H9 (cell line): ENCODE measurements around the gene HSFY1. TPM values are rescaled to one million over a fixed set of nuclear protein-coding genes. Genes with fewer than 3 reads are reported as not detected.
"Not testable (repeated sequence)": the region's sequence is repeated elsewhere in the genome, so short reads cannot be mapped to it uniquely, and the experiment has no call there.

Experiments
- DNase-seq: peaks from one replicate; pipeline ENCODE4 v3.0.0-alpha.2; 2017
- H2AFZ ChIP-seq: one replicate; pipeline ENCODE4 v1.6.1; 2013; ENCODE audit warnings: mild to moderate bottlenecking, low read length, control low read depth, moderate library complexity
- H2AK5ac ChIP-seq: 2 replicates; pipeline ENCODE4 v1.6.1; 2013; ENCODE audit warnings: low read length, control low read depth, mixed read lengths; ENCODE audit not compliant: insufficient read length
- H2BK120ac ChIP-seq: one replicate; pipeline ENCODE4 v1.6.1; 2013; ENCODE audit warnings: low read depth, mild to moderate bottlenecking, low read length, control low read depth, inconsistent platforms; ENCODE audit not compliant: poor library complexity, severe bottlenecking
- H2BK12ac ChIP-seq: 2 replicates; pipeline ENCODE4 v1.6.1; 2013; ENCODE audit warnings: low read length, control low read depth, mixed read lengths, low read depth; ENCODE audit not compliant: insufficient read length
- H2BK15ac ChIP-seq: 2 replicates; pipeline ENCODE4 v1.6.1; 2013; ENCODE audit warnings: low read depth, low read length, control low read depth
- H2BK20ac ChIP-seq: one replicate; pipeline ENCODE4 v1.6.1; 2013; ENCODE audit warnings: low read depth, mild to moderate bottlenecking, low read length, control low read depth, inconsistent platforms; ENCODE audit not compliant: poor library complexity, severe bottlenecking
- H2BK5ac ChIP-seq: 2 replicates; pipeline ENCODE4 v1.6.1; 2013; ENCODE audit warnings: low read length, control low read depth, mixed read lengths; ENCODE audit not compliant: insufficient read length
- H3K14ac ChIP-seq: 2 replicates; pipeline ENCODE4 v1.6.1; 2013; ENCODE audit warnings: low read length, control low read depth; ENCODE audit not compliant: insufficient read depth
- H3K18ac ChIP-seq: 2 replicates; pipeline ENCODE4 v1.6.1; 2013; ENCODE audit warnings: low read depth, mild to moderate bottlenecking, mixed read lengths, low read length, control low read depth; ENCODE audit not compliant: insufficient read length
- H3K23ac ChIP-seq: 2 replicates; pipeline ENCODE4 v1.6.1; 2013; ENCODE audit warnings: low read length, control low read depth, mixed read lengths, low read depth; ENCODE audit not compliant: insufficient read length
- H3K23me2 ChIP-seq: 2 replicates; pipeline ENCODE4 v1.6.1; 2013; ENCODE audit warnings: low read depth, mild to moderate bottlenecking, mixed read lengths, low read length, control low read depth; ENCODE audit not compliant: insufficient read length, poor library complexity, severe bottlenecking
- H3K27ac ChIP-seq: 2 replicates; pipeline ENCODE4 v1.5.1; 2013; ENCODE audit warnings: low read length, control low read depth, mixed read lengths, low read depth; ENCODE audit not compliant: insufficient read length
- H3K27me3 ChIP-seq: 2 replicates; pipeline ENCODE4 v1.6.1; 2013; ENCODE audit warnings: low read length, control low read depth, inconsistent platforms; ENCODE audit not compliant: insufficient read depth
- H3K4ac ChIP-seq: 2 replicates; pipeline ENCODE4 v1.6.1; 2013; ENCODE audit warnings: low read depth, mild to moderate bottlenecking, control low read depth, inconsistent platforms, low read length, moderate library complexity
- H3K4me1 ChIP-seq: 2 replicates; pipeline ENCODE4 v1.6.1; 2013; ENCODE audit warnings: low read length, control low read depth, inconsistent platforms; ENCODE audit not compliant: insufficient read depth
- H3K4me2 ChIP-seq: 2 replicates; pipeline ENCODE4 v1.6.1; 2013; ENCODE audit warnings: low read length, control low read depth, mixed read lengths; ENCODE audit not compliant: insufficient read length, insufficient read depth
- H3K56ac ChIP-seq: 2 replicates; pipeline ENCODE4 v1.6.1; 2013; ENCODE audit warnings: low read depth, mild to moderate bottlenecking, mixed read lengths, low read length, control low read depth; ENCODE audit not compliant: insufficient read length
- H3K79me1 ChIP-seq: 2 replicates; pipeline ENCODE4 v1.6.1; 2013; ENCODE audit warnings: low read depth, mild to moderate bottlenecking, moderate library complexity, low read length, control low read depth, inconsistent platforms; ENCODE audit not compliant: insufficient read depth, poor library complexity, severe bottlenecking
- H3K79me2 ChIP-seq: 2 replicates; pipeline ENCODE4 v1.6.1; 2013; ENCODE audit warnings: low read length, control low read depth, inconsistent platforms; ENCODE audit not compliant: insufficient read depth
- H3K9ac ChIP-seq: 2 replicates; pipeline ENCODE4 v1.6.1; 2013; ENCODE audit warnings: low read length, control low read depth, mixed read lengths; ENCODE audit not compliant: insufficient read length; ENCODE audit errors: extremely low read depth
- H3K9me3 ChIP-seq: one replicate; pipeline ENCODE4 v1.6.1; 2013; ENCODE audit warnings: low read depth, low read length, inconsistent platforms; ENCODE audit not compliant: control insufficient read depth
- H3T11ph ChIP-seq: one replicate; pipeline ENCODE4 v1.6.1; 2013; ENCODE audit warnings: mild to moderate bottlenecking, low read length, control low read depth, inconsistent platforms
- H4K20me1 ChIP-seq: one replicate; pipeline ENCODE4 v1.6.1; 2013; ENCODE audit not compliant: control insufficient read depth, insufficient read length, insufficient read depth
- H4K5ac ChIP-seq: 2 replicates; pipeline ENCODE4 v1.6.1; 2013; ENCODE audit warnings: low read depth, mild to moderate bottlenecking, mixed read lengths, low read length, control low read depth; ENCODE audit not compliant: insufficient read length
- H4K8ac ChIP-seq: replicated peaks from 2 replicates; pipeline ENCODE4 v1.6.1; 2013; ENCODE audit warnings: low read length, control low read depth, mixed read lengths, low read depth; ENCODE audit not compliant: insufficient read length
- H4K91ac ChIP-seq: 2 replicates; pipeline ENCODE4 v1.6.1; 2013; ENCODE audit warnings: low read depth, mild to moderate bottlenecking, moderate library complexity, mixed read lengths, low read length, control low read depth; ENCODE audit not compliant: insufficient read length
- H3K27ac Mint-ChIP-seq, 3 experiments: 2 replicates in 2 of 3; 3 replicates in 1 of 3; pipeline ENCODE4 v1.8.0; 2020 to 2021; ENCODE audit warnings: mixed read lengths in 3 of 3, mild to moderate bottlenecking in 1 of 3, moderate library complexity in 1 of 3
- H3K27me3 Mint-ChIP-seq: 2 replicates; pipeline ENCODE4 v1.8.0; 2021; ENCODE audit warnings: low read depth, mild to moderate bottlenecking, moderate library complexity, mixed read lengths
- H3K36me3 Mint-ChIP-seq, 3 experiments: 2 replicates in 2 of 3; 3 replicates in 1 of 3; pipeline ENCODE4 v1.8.0; 2020 to 2021; ENCODE audit warnings: low read depth in 3 of 3, mixed read lengths in 3 of 3; ENCODE audit not compliant: insufficient read depth in 1 of 3
- H3K4me1 Mint-ChIP-seq, 2 experiments: 2 replicates each; pipeline ENCODE4 v1.8.0; 2020; ENCODE audit warnings: mixed read lengths in 2 of 2
- H3K4me3 Mint-ChIP-seq, 2 experiments: 2 replicates in 1 of 2; 3 replicates in 1 of 2; pipeline ENCODE4 v1.8.0; 2020 to 2021; ENCODE audit warnings: mild to moderate bottlenecking in 2 of 2, mixed read lengths in 2 of 2, moderate library complexity in 1 of 2
- H3K9me3 Mint-ChIP-seq, 2 experiments: 2 replicates in 1 of 2; 3 replicates in 1 of 2; pipeline ENCODE4 v1.8.0; 2020; ENCODE audit warnings: mild to moderate bottlenecking in 2 of 2, mixed read lengths in 2 of 2, moderate library complexity in 1 of 2
- WGBS: extraction: QIAGEN DNeasy Blood & Tissue Kit; methylation state at CpG from one replicate; pipeline ENCODE4 v1.1.7; 2013; ENCODE audit warnings: missing lambda C conversion rate, low lambda C conversion rate, mixed read lengths; ENCODE audit not compliant: insufficient read length; ENCODE audit errors: extremely low coverage; 5-methylcytosine and 5-hydroxymethylcytosine counted together
- long read RNA-seq: library from polyadenylated mRNA; unstranded; transcript quantifications from one replicate; pipeline ENCODE4 v2.0.0, GENCODE V29; 2020
- total RNA-seq: library from RNA; stranded (reverse); gene quantifications from 2 replicates; pipeline ENCODE4 v1.2.1, GENCODE V29; 2021

Gene HSFY1, protein sequence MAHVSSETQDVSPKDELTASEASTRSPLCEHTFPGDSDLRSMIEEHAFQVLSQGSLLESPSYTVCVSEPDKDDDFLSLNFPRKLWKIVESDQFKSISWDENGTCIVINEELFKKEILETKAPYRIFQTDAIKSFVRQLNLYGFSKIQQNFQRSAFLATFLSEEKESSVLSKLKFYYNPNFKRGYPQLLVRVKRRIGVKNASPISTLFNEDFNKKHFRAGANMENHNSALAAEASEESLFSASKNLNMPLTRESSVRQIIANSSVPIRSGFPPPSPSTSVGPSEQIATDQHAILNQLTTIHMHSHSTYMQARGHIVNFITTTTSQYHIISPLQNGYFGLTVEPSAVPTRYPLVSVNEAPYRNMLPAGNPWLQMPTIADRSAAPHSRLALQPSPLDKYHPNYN
- total RNA-seq, result not detected in 2 replicates
- long read RNA-seq, result 0 reads

DNA sequence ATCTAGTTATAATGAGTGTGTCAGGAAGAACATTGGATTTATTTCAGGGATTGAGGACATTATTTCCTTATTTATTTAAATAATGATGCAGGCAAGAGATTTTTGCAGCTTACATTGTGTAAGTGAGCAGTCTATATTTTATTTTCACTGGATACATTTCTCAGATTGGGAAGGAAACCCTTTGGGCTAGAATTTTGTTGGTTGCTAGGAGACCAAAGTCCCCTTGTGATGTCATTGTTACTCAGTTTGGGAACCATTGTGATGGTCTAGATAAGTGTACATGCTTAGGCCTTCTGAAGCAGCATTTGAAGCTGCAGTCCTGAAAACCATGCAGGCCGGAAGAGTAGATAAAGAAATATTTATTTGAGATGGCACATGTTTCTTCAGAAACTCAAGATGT lies at the start of gene HSFY1:
TSS of gene HSFY1 (plus strand) at position 301 of the 400 bp plus-strand sequence. CDS start at position 369, 68 bp downstream.
- not testable (repeated sequence) for H2BK5ac ChIP-seq, H3K27ac ChIP-seq, H3K18ac ChIP-seq, H2BK20ac ChIP-seq, H3K4ac ChIP-seq, H3K4me3 Mint-ChIP-seq, H3K9ac ChIP-seq, H4K5ac ChIP-seq, H3K9me3 ChIP-seq, H2BK12ac ChIP-seq, H3K27ac Mint-ChIP-seq, H2AFZ ChIP-seq, H4K8ac ChIP-seq, H3K23ac ChIP-seq, H3K23me2 ChIP-seq, H3K27me3 ChIP-seq, H3K56ac ChIP-seq, H3K79me2 ChIP-seq, H3K4me2 ChIP-seq, H3K79me1 ChIP-seq, H2BK120ac ChIP-seq, H3K14ac ChIP-seq, H3K9me3 Mint-ChIP-seq, DNase-seq, H2BK15ac ChIP-seq, H4K20me1 ChIP-seq, H3K4me1 Mint-ChIP-seq, H3K36me3 Mint-ChIP-seq, H3K27me3 Mint-ChIP-seq, H2AK5ac ChIP-seq, H3K4me1 ChIP-seq, H3T11ph ChIP-seq, H4K91ac ChIP-seq
- WGBS, result no CpG with 5 or more reads among the region's 1 CpG

DNA sequence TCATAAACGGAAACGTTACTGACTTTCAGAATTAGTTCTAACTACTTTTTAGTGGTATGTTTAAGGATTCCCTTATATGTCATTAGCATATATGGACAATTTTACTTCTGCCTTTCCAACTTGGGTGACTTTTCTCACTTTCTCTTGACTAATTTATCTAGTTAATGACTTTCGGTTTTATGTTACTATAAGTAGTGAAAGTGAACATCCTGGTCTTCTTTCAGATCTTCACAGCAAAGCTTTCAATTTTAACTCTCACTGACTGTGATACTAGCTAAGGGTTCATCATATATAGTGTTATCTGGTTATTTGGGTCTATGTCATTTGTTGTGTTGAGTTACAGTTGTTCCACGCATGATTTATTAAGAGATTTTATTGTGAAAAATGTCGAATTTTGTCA lies 42.3 kb upstream of the HSFY1 start:
- H3K23ac ChIP-seq, H3K4me1 ChIP-seq, H3K4me3 Mint-ChIP-seq, H3K79me2 ChIP-seq, H3K4ac ChIP-seq, H3K4me2 ChIP-seq, H4K8ac ChIP-seq, H2AK5ac ChIP-seq, H2BK15ac ChIP-seq, H2BK20ac ChIP-seq, H3K56ac ChIP-seq, H3K18ac ChIP-seq, H2BK5ac ChIP-seq, H3K23me2 ChIP-seq, H3K9me3 ChIP-seq, H3K79me1 ChIP-seq, H2BK120ac ChIP-seq, H3K9me3 Mint-ChIP-seq, DNase-seq, H3K27me3 ChIP-seq, H2BK12ac ChIP-seq, H3K9ac ChIP-seq, H3K27ac ChIP-seq, H2AFZ ChIP-seq, H4K91ac ChIP-seq, H3K27ac Mint-ChIP-seq, H3K36me3 Mint-ChIP-seq, H4K20me1 ChIP-seq, H4K5ac ChIP-seq, H3K14ac ChIP-seq, H3T11ph ChIP-seq, H3K4me1 Mint-ChIP-seq, H3K27me3 Mint-ChIP-seq: not testable (repeated sequence)
- WGBS, result no CpG with 5 or more reads among the region's 5 CpGs
